Transverse colon (tissue), 4 donors: ENCODE measurements around the gene VKORC1.

Source experiments
- CTCF ChIP-seq, 5 experiments: fragments of 200-600 bp in 3 of 5; fragments of 450-650 bp in 2 of 5; sonication (generic) in 3 of 5; IDR thresholded peaks; 1 replicate in 2 of 5; 2 replicates in 3 of 5; pipeline ENCODE4 v1.5.1; 2016 to 2017; ENCODE audit warnings: antibody characterized with exemption in 5 of 5, inconsistent platforms in 3 of 5, mild to moderate bottlenecking in 2 of 5, moderate library complexity in 1 of 5
- EP300 ChIP-seq: sonication (generic); formaldehyde crosslinking; IDR thresholded peaks from one replicate; pipeline ENCODE4 v1.6.1; 2017; ENCODE audit warnings: antibody characterized with exemption, low read depth
- POLR2A ChIP-seq: fragments of 450-650 bp; IDR thresholded peaks from one replicate; pipeline ENCODE4 v1.6.1; 2016; ENCODE audit warnings: antibody characterized with exemption, mild to moderate bottlenecking, moderate library complexity
- POLR2AphosphoS5 ChIP-seq, 3 donors: sonication (generic); formaldehyde crosslinking; IDR thresholded peaks; one replicate each; pipeline ENCODE4 v1.6.1; 2016; ENCODE audit warnings: antibody characterized with exemption in 3 of 3

GRCh38 chr16:31073142-31073969 is 21.2 kb downstream of the VKORC1 start:
- TF ChIP-seq CTCF (IDR thresholded peaks at IDR 0.05) (no peak), EP300 (no peak), POLR2AphosphoS5 (IDR thresholded peaks at IDR 0.05) (peak; percentile 1 to 27 (median 6)), POLR2A (no peak)
